A673 (cell line): ENCODE data around the gene REV3L.

Experiments used
- CTCF ChIP-seq: fragments of 300-800, 200-600 bp; sonication (generic); conservative IDR thresholded peaks from 2 replicates; pipeline ENCODE4 v1.5.1; 2017; ENCODE audit warnings: low read depth, mild to moderate bottlenecking, antibody characterized with exemption, low read length, moderate library complexity, mixed read lengths
- EZH2 ChIP-seq: fragments of 200-600 bp; sonication (generic); IDR thresholded peaks from 2 replicates; pipeline ENCODE4 v1.6.1; 2017; ENCODE audit warnings: borderline replicate concordance, low read depth, mild to moderate bottlenecking, mixed read lengths, antibody characterized with exemption, low read length; ENCODE audit not compliant: poor library complexity, severe bottlenecking

- TF ChIP-seq CTCF = no peak
- no peak for TF ChIP-seq EZH2
Measured at GRCh38 chr6:111307275-111307858, 175.7 kb downstream of the REV3L start.
